ENCODE data around the gene SLC45A2.
"Not testable (repeated sequence)": the region's sequence is repeated elsewhere in the genome, so short reads cannot be mapped to it uniquely, and the experiment has no call there.

SLC45A2 gene

GRCh38 chr5:33969572-33970452 lies 14.7 kb downstream of the SLC45A2 start:
- DNase-seq (ENCODE audit: low spot score), result peak; percentile 53

- no peak for DNase-seq (ENCODE audit: low spot score)
These were observed 16.1 kb downstream of the SLC45A2 start for GRCh38 chr5:33968211-33969005.

GRCh38 chr5:33966805-33967204 lies 17.7 kb downstream of the SLC45A2 start:
- DNase-seq (ENCODE audit: low spot score), result no peak

- DNase-seq (ENCODE audit: low spot score), result no peak
These were observed 20.3 kb downstream of the SLC45A2 start for GRCh38 chr5:33964132-33964700.

- DNase-seq (ENCODE audit: low spot score), result no peak
These were observed 26.3 kb downstream of the SLC45A2 start for GRCh38 chr5:33958176-33958575.

GRCh38 chr5:33957577-33958150 lies 26.8 kb downstream of the SLC45A2 start:
- no peak for DNase-seq (ENCODE audit: low spot score)

GRCh38 chr5:33952175-33952574 lies 32.3 kb downstream of the SLC45A2 start:
- DNase-seq (ENCODE audit: low spot score), result not testable (repeated sequence)

- no peak for DNase-seq (ENCODE audit: low spot score)
These were observed 39.9 kb downstream of the SLC45A2 start for GRCh38 chr5:33944543-33945132.

GRCh38 chr5:33941090-33941489 lies 43.4 kb downstream of the SLC45A2 start:
- no peak for DNase-seq (ENCODE audit: low spot score)

GRCh38 chr5:33939556-33940262 lies 44.8 kb downstream of the SLC45A2 start:
- DNase-seq (ENCODE audit: low spot score), result no peak

GRCh38 chr5:33938881-33939280 lies 45.6 kb downstream of the SLC45A2 start:
- no peak for DNase-seq (ENCODE audit: low spot score)

- no peak for DNase-seq (ENCODE audit: low spot score)
These were observed 46.0 kb downstream of the SLC45A2 start for GRCh38 chr5:33938507-33938796.

GRCh38 chr5:33937707-33938506 lies 46.6 kb downstream of the SLC45A2 start:
- DNase-seq (ENCODE audit: low spot score), result no peak

GRCh38 chr5:33937017-33937706 lies 47.3 kb downstream of the SLC45A2 start:
- no peak for DNase-seq (ENCODE audit: low spot score)

- no peak for DNase-seq (ENCODE audit: low spot score)
These were observed 48.0 kb downstream of the SLC45A2 start, which contains the start of gene RXFP3 for GRCh38 chr5:33936381-33937016. TSS of gene RXFP3 (plus strand) at chr5:33936386. CDS start at chr5:33936741, 355 bp downstream.

- no peak for DNase-seq (ENCODE audit: low spot score)
These were observed 48.5 kb downstream of the SLC45A2 start for GRCh38 chr5:33936004-33936380.

GRCh38 chr5:33934176-33934575 lies 50.3 kb downstream of the SLC45A2 start:
- no peak for DNase-seq (ENCODE audit: low spot score)

- DNase-seq (ENCODE audit: low spot score), result no peak
These were observed 50.7 kb downstream of the SLC45A2 start for GRCh38 chr5:33933723-33934169.

GRCh38 chr5:33931136-33931535 lies 53.4 kb downstream of the SLC45A2 start:
- DNase-seq (ENCODE audit: low spot score), result no peak
